ENCODE measurements around the gene LURAP1L. TPM values are rescaled to one million over a fixed set of nuclear protein-coding genes. Genes with fewer than 3 reads are reported as not detected.

Gene LURAP1L
- total RNA-seq, 1 experiment from 2014 or later = 1.7 TPM

DNA sequence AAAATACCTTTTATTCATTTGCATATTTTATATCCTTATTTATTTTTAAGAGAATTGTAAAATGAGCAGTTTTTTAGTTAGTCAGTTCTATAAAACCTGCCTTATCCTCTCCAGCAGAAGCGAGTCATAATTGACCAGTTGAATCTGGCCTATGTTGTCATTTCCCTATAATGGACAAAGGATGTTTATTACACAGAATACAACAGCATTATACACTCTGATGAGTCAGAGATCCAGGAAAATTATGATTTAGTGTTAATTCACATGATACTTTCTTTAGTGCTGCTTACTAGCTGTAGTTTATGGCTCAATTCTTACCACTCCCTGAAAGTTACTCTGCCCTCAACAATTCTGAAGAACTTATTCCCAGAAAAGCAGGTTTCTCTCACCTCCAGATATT is 26.8 kb upstream of the LURAP1L start:
- H3K27me3 Mint-ChIP-seq (ENCODE audit: low read depth) = no peaks in the 10 kb centered on the region
- no peaks in the 10 kb centered on the region for H3K4me1 Mint-ChIP-seq
- TF ChIP-seq NFE2L1 (CRISPR knock-in tag; IDR thresholded peaks at IDR 0.05) (no peak), GTF2I (CRISPR knock-in tag; conservative IDR thresholded peaks at IDR 0.05) (no peak), ETV6 (CRISPR knock-in tag; IDR thresholded peaks at IDR 0.05) (no peak), RORB (CRISPR knock-in tag; IDR thresholded peaks at IDR 0.05) (no peak), PRDM15 (CRISPR knock-in tag; IDR thresholded peaks at IDR 0.05) (no peak)
- H3K4me3 Mint-ChIP-seq = no peak overlapping the region
- H3K36me3 Mint-ChIP-seq = no peaks in the 10 kb centered on the region
- H3K27ac Mint-ChIP-seq = no peak overlapping the region
- no peak for ATAC-seq
- H3K9me3 Mint-ChIP-seq = no peaks in the 10 kb centered on the region
- CTCF ChIA-PET = no interaction called here
- no peak for DNase-seq (ENCODE audit: low spot score)
- POLR2A ChIA-PET = no interaction called here

DNA sequence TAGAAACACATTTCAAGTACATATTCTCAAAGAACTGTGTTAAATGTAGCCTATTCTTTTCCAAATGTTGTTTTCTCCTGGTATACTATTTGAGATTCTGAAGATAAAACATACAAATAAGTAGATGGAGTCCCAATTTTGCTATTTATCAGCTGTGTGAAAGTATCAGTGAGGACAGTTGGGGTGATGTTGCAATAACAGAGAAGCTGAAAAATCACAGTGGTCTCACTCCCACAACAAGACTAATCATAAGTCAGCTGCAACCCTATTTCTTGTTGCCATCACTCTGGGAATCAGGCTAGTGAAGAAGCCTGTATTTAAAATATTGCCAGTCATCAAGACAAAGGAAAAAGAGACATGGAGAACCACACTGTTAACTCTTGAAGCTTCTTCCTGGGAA is 25.9 kb upstream of the LURAP1L start:
- CTCF ChIA-PET = no interaction called here
- DNase-seq (ENCODE audit: low spot score) (no peak), ATAC-seq (no peak)
- H3K27ac Mint-ChIP-seq = no peak overlapping the region
- no peaks in the 10 kb centered on the region for H3K27me3 Mint-ChIP-seq (ENCODE audit: low read depth)
- no peaks in the 10 kb centered on the region for H3K4me1 Mint-ChIP-seq
- H3K9me3 Mint-ChIP-seq = no peaks in the 10 kb centered on the region
- no peak overlapping the region for H3K4me3 Mint-ChIP-seq
- H3K36me3 Mint-ChIP-seq = no peaks in the 10 kb centered on the region
- POLR2A ChIA-PET = no interaction called here
- TF ChIP-seq, protein P1, sequence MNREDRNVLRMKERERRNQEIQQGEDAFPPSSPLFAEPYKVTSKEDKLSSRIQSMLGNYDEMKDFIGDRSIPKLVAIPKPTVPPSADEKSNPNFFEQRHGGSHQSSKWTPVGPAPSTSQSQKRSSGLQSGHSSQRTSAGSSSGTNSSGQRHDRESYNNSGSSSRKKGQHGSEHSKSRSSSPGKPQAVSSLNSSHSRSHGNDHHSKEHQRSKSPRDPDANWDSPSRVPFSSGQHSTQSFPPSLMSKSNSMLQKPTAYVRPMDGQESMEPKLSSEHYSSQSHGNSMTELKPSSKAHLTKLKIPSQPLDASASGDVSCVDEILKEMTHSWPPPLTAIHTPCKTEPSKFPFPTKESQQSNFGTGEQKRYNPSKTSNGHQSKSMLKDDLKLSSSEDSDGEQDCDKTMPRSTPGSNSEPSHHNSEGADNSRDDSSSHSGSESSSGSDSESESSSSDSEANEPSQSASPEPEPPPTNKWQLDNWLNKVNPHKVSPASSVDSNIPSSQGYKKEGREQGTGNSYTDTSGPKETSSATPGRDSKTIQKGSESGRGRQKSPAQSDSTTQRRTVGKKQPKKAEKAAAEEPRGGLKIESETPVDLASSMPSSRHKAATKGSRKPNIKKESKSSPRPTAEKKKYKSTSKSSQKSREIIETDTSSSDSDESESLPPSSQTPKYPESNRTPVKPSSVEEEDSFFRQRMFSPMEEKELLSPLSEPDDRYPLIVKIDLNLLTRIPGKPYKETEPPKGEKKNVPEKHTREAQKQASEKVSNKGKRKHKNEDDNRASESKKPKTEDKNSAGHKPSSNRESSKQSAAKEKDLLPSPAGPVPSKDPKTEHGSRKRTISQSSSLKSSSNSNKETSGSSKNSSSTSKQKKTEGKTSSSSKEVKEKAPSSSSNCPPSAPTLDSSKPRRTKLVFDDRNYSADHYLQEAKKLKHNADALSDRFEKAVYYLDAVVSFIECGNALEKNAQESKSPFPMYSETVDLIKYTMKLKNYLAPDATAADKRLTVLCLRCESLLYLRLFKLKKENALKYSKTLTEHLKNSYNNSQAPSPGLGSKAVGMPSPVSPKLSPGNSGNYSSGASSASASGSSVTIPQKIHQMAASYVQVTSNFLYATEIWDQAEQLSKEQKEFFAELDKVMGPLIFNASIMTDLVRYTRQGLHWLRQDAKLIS (CRISPR knock-in tag; IDR thresholded peaks at IDR 0.05; ENCODE audit: borderline replicate concordance) = no peak
- no peak for TF ChIP-seq ZNF423 (CRISPR knock-in tag; IDR thresholded peaks at IDR 0.05)
- no peak for TF ChIP-seq SMAD3 (CRISPR knock-in tag; IDR thresholded peaks at IDR 0.05; ENCODE audit: borderline replicate concordance)
- no peak for TF ChIP-seq EMX1 (CRISPR knock-in tag; IDR thresholded peaks at IDR 0.05)
- no peak for TF ChIP-seq ZNF532 (CRISPR knock-in tag; IDR thresholded peaks at IDR 0.05; ENCODE audit: borderline replicate concordance)
- no peak for TF ChIP-seq FOXJ3 (CRISPR knock-in tag; IDR thresholded peaks at IDR 0.05; ENCODE audit: borderline replicate concordance)
- TF ChIP-seq SMAD4 (CRISPR knock-in tag; IDR thresholded peaks at IDR 0.05) = no peak
- no peak for TF ChIP-seq AR (CRISPR knock-in tag; IDR thresholded peaks at IDR 0.05)
- no peak for TF ChIP-seq ERG (CRISPR knock-in tag; IDR thresholded peaks at IDR 0.05)
- TF ChIP-seq ZNF232 (CRISPR knock-in tag; IDR thresholded peaks at IDR 0.05) = no peak
- TF ChIP-seq USF1 (CRISPR knock-in tag; IDR thresholded peaks at IDR 0.05) = no peak
- no peak for TF ChIP-seq RORB (CRISPR knock-in tag; IDR thresholded peaks at IDR 0.05)
- TF ChIP-seq RELA (CRISPR knock-in tag; IDR thresholded peaks at IDR 0.05; ENCODE audit: borderline replicate concordance) = no peak

Measured in WTC11 (cell line).